Measurements from ENCODE around the gene ACSS3. TPM values are rescaled to one million over a fixed set of nuclear protein-coding genes. Genes with fewer than 3 reads are reported as not detected.

The ACSS3 gene
- polyA plus RNA-seq, 1 donor (not counting 4 experiments of a cell fraction or from before 2014, with no cell fraction given), result 0.30 TPM

DNA sequence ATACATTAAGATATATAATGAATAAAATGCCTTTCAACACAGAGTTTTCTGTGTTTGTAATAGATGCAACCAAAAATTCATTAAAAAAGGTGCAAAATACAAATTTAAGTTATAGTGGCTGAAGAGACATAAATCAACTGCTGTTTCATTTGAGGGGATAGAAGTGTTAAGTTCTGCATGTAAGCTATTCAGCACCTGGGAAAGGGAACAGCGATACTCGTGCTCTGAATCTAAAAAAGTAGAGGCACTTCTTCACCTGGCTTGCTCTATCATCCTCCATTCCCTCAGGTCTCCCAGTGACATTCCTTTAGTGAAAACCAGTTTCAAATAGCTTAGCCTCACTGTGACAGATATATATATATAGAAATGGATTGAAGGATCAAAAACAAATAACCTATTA is 222.6 kb downstream of the ACSS3 start:
- H3K27me3 ChIP-seq (ENCODE audit: control insufficient read depth, extremely low read depth, insufficient read depth, low read length), result no peaks in the 10 kb centered on the region
- H3K9me1 ChIP-seq (ENCODE audit: control insufficient read depth, extremely low read depth, insufficient read depth, low read length), result no peaks in the 10 kb centered on the region
- no peak overlapping the region for H3K4me2 ChIP-seq (ENCODE audit: control insufficient read depth, extremely low read depth, insufficient read depth, low read depth, low read length)
- H3K27ac ChIP-seq (ENCODE audit: control insufficient read depth, insufficient read depth, low read length), result no peak overlapping the region
- no peaks in the 10 kb centered on the region for H4K20me1 ChIP-seq (ENCODE audit: control insufficient read depth, extremely low read depth, insufficient read depth, low read length)
- dilution Hi-C loops (cut with MboI; ENCODE audit: extremely low pct_ligation_motif_present, low sequenced_read_pairs), result no loop called here
- no peak for FAIRE-seq
- H3K79me2 ChIP-seq (ENCODE audit: control insufficient read depth, insufficient read depth, low read length), result no peaks in the 10 kb centered on the region
- no peak for TF ChIP-seq EZH2 (IDR thresholded peaks at IDR 0.05; ENCODE audit: low read length)
- TF ChIP-seq, protein P1, sequence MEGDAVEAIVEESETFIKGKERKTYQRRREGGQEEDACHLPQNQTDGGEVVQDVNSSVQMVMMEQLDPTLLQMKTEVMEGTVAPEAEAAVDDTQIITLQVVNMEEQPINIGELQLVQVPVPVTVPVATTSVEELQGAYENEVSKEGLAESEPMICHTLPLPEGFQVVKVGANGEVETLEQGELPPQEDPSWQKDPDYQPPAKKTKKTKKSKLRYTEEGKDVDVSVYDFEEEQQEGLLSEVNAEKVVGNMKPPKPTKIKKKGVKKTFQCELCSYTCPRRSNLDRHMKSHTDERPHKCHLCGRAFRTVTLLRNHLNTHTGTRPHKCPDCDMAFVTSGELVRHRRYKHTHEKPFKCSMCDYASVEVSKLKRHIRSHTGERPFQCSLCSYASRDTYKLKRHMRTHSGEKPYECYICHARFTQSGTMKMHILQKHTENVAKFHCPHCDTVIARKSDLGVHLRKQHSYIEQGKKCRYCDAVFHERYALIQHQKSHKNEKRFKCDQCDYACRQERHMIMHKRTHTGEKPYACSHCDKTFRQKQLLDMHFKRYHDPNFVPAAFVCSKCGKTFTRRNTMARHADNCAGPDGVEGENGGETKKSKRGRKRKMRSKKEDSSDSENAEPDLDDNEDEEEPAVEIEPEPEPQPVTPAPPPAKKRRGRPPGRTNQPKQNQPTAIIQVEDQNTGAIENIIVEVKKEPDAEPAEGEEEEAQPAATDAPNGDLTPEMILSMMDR (optimal IDR thresholded peaks at IDR 0.05 in 1 of 3, IDR thresholded peaks at IDR 0.05 in 1 of 3, conservative IDR thresholded peaks at IDR 0.05 in 1 of 3; ENCODE audit: extremely low read depth in 1 of 3, insufficient read depth in 2 of 3, low read length in 3 of 3), result no peak
- H3K4me1 ChIP-seq (ENCODE audit: control insufficient read depth, extremely low read depth, insufficient read depth, low read length), result no peaks in the 10 kb centered on the region
- no peaks in the 10 kb centered on the region for H3K9me3 ChIP-seq (ENCODE audit: control insufficient read depth, low read depth, low read length)
- no peak overlapping the region for H3K4me3 ChIP-seq (ENCODE audit: control insufficient read depth in 2 of 3, extremely low read depth in 1 of 3, insufficient read depth in 2 of 3, low read depth in 1 of 3, low read length in 3 of 3)
- no peaks in the 10 kb centered on the region for H3K36me3 ChIP-seq (ENCODE audit: control insufficient read depth in 2 of 2, extremely low read depth in 1 of 2, insufficient read depth in 2 of 2, low read length in 2 of 2)
- H2AFZ ChIP-seq (ENCODE audit: control insufficient read depth, low read length), result no peak overlapping the region
- DNase-seq (ENCODE audit: low read depth, low spot score), result no peak
- no peak overlapping the region for H3K9ac ChIP-seq (ENCODE audit: control insufficient read depth, extremely low read depth, insufficient read depth, low read length)

GRCh38 chr12:81303935-81304334 is 226.1 kb downstream of the ACSS3 start:
- Histone ChIP-seq H3K27me3 (ENCODE audit: control insufficient read depth, extremely low read depth, insufficient read depth, low read length) (no peaks in the 10 kb centered on the region), H2AFZ (ENCODE audit: control insufficient read depth, low read length) (no peak overlapping the region), H3K9ac (ENCODE audit: control insufficient read depth, extremely low read depth, insufficient read depth, low read length) (no peak overlapping the region), H3K4me1 (ENCODE audit: control insufficient read depth, extremely low read depth, insufficient read depth, low read length) (no peaks in the 10 kb centered on the region), H3K27ac (ENCODE audit: control insufficient read depth, insufficient read depth, low read length) (no peak overlapping the region), H3K36me3 (ENCODE audit: control insufficient read depth in 2 of 2, extremely low read depth in 1 of 2, insufficient read depth in 2 of 2, low read length in 2 of 2) (no peaks in the 10 kb centered on the region), H3K79me2 (ENCODE audit: control insufficient read depth, insufficient read depth, low read length) (no peaks in the 10 kb centered on the region), H3K4me2 (ENCODE audit: control insufficient read depth, extremely low read depth, insufficient read depth, low read depth, low read length) (no peak overlapping the region), H3K9me1 (ENCODE audit: control insufficient read depth, extremely low read depth, insufficient read depth, low read length) (no peaks in the 10 kb centered on the region), H3K9me3 (ENCODE audit: control insufficient read depth, low read depth, low read length) (no peaks in the 10 kb centered on the region), H3K4me3 (ENCODE audit: control insufficient read depth in 2 of 3, extremely low read depth in 1 of 3, insufficient read depth in 2 of 3, low read depth in 1 of 3, low read length in 3 of 3) (no peak overlapping the region), H4K20me1 (ENCODE audit: control insufficient read depth, extremely low read depth, insufficient read depth, low read length) (no peaks in the 10 kb centered on the region)
- FAIRE-seq (no peak), DNase-seq (ENCODE audit: low read depth, low spot score) (no peak)
- dilution Hi-C loops (cut with MboI; ENCODE audit: extremely low pct_ligation_motif_present, low sequenced_read_pairs), result no loop called here
- TF ChIP-seq EZH2 (IDR thresholded peaks at IDR 0.05; ENCODE audit: low read length), result no peak
- TF ChIP-seq, protein P1 (optimal IDR thresholded peaks at IDR 0.05 in 1 of 3, IDR thresholded peaks at IDR 0.05 in 1 of 3, conservative IDR thresholded peaks at IDR 0.05 in 1 of 3; ENCODE audit: extremely low read depth in 1 of 3, insufficient read depth in 2 of 3, low read length in 3 of 3), result no peak

Small RNA genes within 50 kb of the gene (small RNA-seq; reads per million reads assigned to genes)
- gene MIR4699 (ENCODE audit: insufficient read length in 3 of 3, low read depth in 3 of 3, low replicate concordance in 1 of 3), result 0 reads per million in 3 experiments

Other genes starting within 250 kb of the ACSS3 start
- gene LIN7A, start 140.1 kb upstream of the ACSS3 start, polyA plus RNA-seq, result not detected in 3 replicates

Data from keratinocyte (primary cell).